GM18909 (cell line): Measurements from ENCODE around the gene SRP9.
"Not testable (repeated sequence)": the region's sequence is repeated elsewhere in the genome, so short reads cannot be mapped to it uniquely, and the experiment has no call there.

Experiments used
- ATAC-seq: cut with Tn5 transposase; IDR thresholded peaks from one replicate; pipeline ENCODE4 v1.9.1; 2021; ENCODE audit warnings: mild to moderate bottlenecking; ENCODE audit not compliant: unreplicated experiment, poor library complexity

Gene SRP9

DNA sequence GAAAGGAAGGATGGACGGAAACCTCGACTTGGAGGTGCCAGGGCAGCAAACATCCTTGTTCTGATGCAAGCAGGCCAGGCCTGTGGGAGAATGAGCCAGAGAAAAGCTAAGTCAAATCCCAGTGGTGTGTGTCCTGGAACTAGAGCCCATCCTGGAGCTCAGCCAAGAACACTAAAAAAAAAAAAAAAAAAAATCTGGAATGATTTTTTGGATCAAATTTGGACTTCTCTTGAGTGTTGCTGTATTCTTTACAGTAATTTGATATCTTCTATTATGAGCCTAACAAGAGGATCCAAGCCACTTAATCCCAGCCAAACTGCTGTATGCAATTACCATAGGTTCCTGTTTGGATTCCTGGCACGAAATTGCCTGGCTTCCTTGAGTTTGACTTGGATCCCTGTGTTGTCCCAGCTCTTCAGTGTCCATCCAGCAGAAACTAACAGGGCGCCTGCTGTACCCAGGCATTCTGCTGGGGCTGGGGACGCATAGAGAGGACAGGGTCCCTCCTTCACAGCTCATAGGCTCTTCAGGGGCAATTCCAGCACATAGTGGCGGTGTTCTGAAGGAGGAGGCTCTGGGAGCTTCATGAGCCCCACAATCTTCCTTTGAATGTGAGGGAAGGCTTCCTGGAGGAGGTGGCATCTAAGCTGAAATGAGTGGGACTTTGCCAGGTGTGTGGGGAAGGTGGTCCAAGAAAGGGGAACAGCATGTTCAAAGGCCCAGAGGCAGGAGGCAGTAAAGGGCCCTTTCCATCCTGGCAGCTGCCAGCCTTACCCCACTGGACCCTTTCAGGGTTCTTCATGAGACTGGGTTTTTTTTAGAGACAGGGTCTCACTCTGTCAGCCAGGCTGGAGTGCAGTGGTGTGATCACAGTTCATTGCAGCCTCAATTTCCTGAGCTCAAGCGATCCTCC is 57.0 kb downstream of the SRP9 start:
- ATAC-seq, result no peak

DNA sequence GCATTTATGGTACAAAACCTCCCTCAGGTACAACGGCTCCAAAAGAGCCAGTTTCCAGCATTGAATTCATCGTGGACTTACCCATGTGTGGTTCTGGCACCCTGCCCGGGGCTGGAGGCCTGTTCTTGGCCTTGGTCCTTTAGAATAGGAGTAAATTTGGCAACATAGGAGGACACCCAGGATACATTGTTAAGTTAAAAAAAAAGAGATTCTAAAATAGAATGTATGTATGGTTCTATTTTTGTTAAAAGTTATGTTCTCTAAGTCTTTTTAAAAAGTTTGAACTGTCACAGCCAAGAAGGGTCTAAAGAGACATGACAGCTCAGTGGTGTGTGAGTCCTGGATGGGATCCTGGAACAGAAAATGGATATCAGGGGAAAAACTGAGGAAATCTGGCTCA is 58.2 kb downstream of the SRP9 start:
- ATAC-seq, result no peak

DNA sequence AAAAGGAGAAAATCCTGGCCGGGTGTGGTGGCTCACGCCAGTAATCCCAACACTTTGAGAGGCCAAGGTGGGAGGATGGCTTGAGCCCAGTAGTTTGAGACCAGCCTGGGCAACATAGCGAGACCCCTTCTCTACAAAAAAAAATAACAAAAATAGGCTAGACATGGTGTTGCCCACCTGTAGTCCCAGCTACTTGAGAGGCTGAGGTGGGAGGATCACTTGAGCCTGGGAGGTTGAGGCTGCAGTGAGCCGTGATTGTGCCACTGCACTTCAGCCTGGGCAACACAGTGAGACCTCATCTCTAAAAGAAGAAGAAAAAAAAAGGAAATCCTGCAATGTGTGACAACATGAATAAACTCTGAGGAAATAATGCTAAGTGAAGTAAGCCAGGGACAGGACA is 58.7 kb downstream of the SRP9 start:
- not testable (repeated sequence) for ATAC-seq

DNA sequence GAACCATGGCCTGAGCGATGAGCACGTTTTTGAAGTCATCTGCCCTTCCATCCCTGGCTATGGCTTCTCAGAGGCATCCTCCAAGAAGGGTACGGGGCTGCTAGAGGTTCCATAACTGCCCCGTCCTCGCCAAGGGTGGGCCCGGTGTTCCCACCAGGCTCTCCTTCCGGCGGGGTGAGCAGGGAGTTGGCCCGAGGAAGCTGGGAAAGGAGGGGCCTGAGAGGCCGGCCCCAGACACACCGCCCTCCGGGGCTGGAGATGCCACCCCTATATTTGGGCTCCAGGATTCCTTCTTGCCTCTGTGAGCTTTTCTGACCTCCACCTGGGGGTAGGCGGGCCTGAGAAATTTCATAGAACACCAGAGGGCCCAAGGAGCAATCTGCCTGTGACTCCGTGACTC is 61.2 kb downstream of the SRP9 start:
- ATAC-seq, result no peak
